Astrocyte of the spinal cord (primary cell): ENCODE results near the gene RNF114.

ENCODE experiments used
- DNase-seq: peaks from one replicate; pipeline ENCODE4 v3.0.0; 2011; ENCODE audit warnings: low read depth, low spot score
- H3K4me3 ChIP-seq: 2 replicates; pipeline ENCODE4 v1.5.1; 2011; ENCODE audit warnings: low read depth, mild to moderate bottlenecking, low read length, moderate library complexity
- in situ Hi-C: cut with HindIII; loops from 2 replicates; pipeline ENCODE4 v1.10.0; 2017; ENCODE audit warnings: low sequenced_read_pairs
- TF ChIP-seq, protein P1 (sequence below): IDR thresholded peaks from 2 replicates; pipeline ENCODE4 v1.5.1; 2012; ENCODE audit warnings: low read depth, mild to moderate bottlenecking, low read length, inconsistent platforms

RNF114 gene

DNA sequence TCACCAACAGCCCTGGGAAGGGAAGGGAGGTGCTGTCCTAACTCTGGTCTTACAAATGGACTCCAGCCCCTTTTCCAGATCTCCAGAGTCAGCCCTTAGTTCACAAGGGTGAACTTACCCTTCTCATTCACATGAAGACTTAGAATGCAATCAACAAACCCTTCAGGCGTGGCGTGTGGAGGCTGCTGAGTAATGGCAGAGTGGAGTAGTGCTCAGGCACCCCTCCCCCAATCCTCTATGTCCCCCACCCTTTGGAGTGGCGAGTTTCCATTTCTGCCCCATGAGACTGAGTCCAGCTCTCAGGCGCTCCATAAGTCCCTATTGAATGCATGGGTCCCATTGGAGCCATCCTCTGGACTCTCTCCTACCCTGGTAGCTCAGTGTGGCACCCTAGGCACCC, 49.9 kb downstream of the RNF114 start:
- in situ Hi-C loops: no loop called here
- peak overlapping the region; percentile 97 for H3K4me3 ChIP-seq
- TF ChIP-seq, protein P1, sequence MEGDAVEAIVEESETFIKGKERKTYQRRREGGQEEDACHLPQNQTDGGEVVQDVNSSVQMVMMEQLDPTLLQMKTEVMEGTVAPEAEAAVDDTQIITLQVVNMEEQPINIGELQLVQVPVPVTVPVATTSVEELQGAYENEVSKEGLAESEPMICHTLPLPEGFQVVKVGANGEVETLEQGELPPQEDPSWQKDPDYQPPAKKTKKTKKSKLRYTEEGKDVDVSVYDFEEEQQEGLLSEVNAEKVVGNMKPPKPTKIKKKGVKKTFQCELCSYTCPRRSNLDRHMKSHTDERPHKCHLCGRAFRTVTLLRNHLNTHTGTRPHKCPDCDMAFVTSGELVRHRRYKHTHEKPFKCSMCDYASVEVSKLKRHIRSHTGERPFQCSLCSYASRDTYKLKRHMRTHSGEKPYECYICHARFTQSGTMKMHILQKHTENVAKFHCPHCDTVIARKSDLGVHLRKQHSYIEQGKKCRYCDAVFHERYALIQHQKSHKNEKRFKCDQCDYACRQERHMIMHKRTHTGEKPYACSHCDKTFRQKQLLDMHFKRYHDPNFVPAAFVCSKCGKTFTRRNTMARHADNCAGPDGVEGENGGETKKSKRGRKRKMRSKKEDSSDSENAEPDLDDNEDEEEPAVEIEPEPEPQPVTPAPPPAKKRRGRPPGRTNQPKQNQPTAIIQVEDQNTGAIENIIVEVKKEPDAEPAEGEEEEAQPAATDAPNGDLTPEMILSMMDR: no peak
- DNase-seq: no peak

DNA sequence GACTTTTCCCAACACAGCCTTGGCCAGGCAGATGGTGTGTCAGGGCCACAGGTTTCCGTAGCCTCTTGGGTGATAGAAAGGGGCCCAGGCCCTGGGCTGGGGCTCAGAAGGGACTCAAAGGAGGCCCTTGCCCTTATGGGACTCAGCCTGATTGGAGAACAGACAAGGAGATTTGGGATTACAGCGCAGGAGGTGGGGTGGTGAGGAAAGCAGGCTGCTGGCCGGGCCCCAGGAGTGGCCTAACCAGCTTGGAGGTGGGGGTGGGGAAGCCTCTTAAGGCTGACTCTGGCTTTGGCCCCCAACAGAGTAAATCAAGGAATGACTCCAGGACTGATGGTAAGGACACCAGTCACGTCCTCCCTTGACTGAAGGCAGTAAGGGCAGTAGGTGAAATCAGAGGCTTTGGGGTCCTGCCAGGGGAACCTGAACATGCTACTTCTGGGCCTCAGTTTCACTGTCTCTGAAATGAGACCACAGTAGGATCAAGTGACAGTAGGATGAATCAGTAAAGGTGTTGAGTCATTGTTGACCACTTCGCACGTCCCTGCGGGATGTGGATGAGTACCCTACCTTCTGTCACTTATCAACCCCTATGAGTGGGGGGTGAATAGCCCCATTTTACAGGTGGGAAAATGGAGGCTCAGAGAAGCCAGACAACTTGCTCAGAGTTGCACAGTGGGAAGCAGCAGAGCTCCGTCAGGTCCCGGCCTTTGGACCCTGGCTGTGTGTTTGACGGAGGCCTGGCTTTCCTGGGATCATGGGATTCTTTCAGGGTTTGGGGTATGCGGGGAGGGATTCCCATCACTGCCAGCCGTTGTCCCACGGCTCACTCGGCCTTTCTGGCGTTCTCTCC, 51.0 kb downstream of the RNF114 start:
- H3K4me3 ChIP-seq: peak overlapping the region; percentile 97
- TF ChIP-seq, protein P1: no peak
- DNase-seq: no peak
- in situ Hi-C loops: no loop called here

DNA sequence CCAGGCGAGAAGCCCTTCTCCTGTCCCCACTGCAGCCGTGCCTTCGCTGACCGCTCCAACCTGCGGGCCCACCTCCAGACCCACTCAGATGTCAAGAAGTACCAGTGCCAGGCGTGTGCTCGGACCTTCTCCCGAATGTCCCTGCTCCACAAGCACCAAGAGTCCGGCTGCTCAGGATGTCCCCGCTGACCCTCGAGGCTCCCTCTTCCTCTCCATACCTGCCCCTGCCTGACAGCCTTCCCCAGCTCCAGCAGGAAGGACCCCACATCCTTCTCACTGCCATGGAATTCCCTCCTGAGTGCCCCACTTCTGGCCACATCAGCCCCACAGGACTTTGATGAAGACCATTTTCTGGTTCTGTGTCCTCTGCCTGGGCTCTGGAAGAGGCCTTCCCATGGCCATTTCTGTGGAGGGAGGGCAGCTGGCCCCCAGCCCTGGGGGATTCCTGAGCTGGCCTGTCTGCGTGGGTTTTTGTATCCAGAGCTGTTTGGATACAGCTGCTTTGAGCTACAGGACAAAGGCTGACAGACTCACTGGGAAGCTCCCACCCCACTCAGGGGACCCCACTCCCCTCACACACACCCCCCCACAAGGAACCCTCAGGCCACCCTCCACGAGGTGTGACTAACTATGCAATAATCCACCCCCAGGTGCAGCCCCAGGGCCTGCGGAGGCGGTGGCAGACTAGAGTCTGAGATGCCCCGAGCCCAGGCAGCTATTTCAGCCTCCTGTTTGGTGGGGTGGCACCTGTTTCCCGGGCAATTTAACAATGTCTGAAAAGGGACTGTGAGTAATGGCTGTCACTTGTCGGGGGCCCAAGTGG, 51.9 kb downstream of the RNF114 start:
- H3K4me3 ChIP-seq: no peak overlapping the region
- in situ Hi-C loops: no loop called here

DNA sequence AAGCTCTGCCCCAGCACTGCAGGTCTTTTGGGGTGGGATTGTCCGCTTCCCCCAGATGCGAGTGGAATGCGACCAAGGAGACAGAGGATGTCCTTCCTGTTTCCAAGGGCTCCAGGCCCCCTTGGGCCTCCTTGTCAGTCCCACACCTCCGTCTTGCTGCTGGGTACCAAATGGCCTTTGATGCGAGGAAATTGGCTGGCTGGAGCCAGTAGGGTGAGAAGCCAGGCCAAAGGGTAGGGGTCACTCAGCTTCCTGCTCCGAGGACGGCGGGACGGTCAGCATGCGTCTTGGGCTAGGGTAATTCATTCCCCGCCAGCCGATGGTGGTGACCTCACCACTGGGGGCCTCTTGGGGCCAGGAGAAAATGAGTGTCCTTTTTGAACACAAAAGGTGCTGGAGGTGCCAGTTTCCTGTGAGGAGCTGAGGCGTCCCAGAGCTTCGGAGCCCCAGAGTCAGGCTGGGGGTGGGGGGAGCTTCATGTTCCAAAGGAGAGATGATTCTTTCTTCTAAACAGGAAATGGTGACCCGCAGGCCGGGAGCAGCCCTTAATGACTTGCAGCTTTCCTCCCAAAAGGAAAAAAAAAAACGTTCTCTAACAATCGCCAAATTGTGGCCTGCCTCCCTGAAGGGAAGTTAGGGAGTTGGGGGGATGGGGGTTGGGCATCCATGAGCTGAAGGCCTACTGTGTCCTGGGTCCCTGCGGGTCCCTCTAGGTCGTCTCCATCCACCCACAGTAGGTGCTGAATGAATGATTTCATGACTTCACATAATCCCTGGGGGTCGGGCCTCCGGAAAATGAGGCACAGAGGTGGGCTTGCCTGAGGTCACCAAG, 53.3 kb downstream of the RNF114 start:
- peak; percentile 83 for DNase-seq
- TF ChIP-seq, protein P1: no peak
- H3K4me3 ChIP-seq: no peak overlapping the region

More for the DNA sequence above, 51.9 kb downstream of the RNF114 start:
- DNase-seq: no peak
- TF ChIP-seq, protein P1: no peak

DNA sequence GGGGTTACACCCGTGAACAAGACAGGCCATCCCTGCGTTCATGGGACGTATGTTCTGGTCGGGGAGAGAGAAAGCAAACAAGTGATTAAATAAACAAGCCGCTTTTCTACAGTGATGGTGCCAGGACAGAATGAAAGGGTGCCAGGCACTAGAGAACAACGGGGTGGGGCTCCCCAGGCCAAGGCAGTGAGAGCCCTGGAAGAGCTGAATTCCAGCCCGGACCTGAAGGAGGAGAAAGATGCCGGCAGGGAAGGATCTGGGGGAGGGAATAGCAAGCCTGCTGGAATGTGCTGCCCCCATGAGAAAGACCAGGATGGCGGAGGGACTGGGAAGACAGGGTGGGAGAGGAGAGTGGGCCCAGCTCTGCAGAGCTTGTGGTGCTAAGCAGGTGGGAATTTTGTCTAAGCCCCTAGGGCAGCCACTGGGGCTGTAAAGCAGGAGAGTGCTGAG, 54.1 kb downstream of the RNF114 start:
- TF ChIP-seq, protein P1: no peak
- DNase-seq: no peak
- in situ Hi-C loops: no loop called here
- H3K4me3 ChIP-seq: no peak overlapping the region

More for the DNA sequence above, 53.3 kb downstream of the RNF114 start:
- in situ Hi-C loops: no loop called here

DNA sequence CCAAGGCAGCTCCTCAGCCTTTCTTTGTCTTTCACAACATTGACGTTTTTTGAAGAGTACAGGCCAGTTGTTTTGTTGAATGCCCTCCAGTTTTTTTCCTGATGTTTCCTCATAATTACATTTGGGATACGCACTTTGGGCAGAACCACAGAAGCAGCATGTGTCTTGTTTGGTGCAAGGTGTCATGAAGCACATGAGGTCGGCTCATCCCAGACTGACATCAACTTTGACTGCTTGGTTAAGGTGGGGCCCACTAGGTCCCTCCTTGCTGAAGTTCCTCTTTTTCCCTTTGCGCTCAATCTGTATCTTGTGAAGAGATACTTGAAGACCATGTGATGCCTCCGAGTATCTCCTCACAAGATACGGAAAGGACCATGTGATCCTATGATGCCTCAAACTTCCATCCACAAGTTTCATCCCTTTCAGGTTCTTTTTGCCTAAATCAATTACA, 57.1 kb downstream of the RNF114 start:
- DNase-seq: no peak
- TF ChIP-seq, protein P1: no peak
- in situ Hi-C loops: no loop called here

More for the DNA sequence above, 57.1 kb downstream of the RNF114 start:
- no peak overlapping the region for H3K4me3 ChIP-seq
